GM23338 (cell line): Measurements from ENCODE around the gene LRCH4. TPM values are rescaled to one million over a fixed set of nuclear protein-coding genes. Genes with fewer than 3 reads are reported as not detected.

Experiments used
- ATAC-seq: fragments of 200-7000 bp; cut with Tn5 transposase; 3 replicates; pipeline ENCODE4 v1.9.1; 2020
- DNase-seq: peaks from one replicate; pipeline ENCODE4 v3.0.0-alpha.2; 2015; ENCODE audit warnings: low spot score
- H2AFZ ChIP-seq: fragments of 200-600 bp; sonication (generic); 2 replicates; pipeline ENCODE4 v1.8.0; 2016; ENCODE audit warnings: antibody characterized with exemption, mild to moderate bottlenecking, moderate library complexity
- H3F3A ChIP-seq: fragments of 200-600 bp; sonication (generic); replicated peaks from 2 replicates; pipeline ENCODE4 v1.8.0; 2017; ENCODE audit warnings: antibody characterized with exemption, mixed run types, low read depth
- H3K27ac ChIP-seq: fragments of 200-600 bp; sonication (generic); 2 replicates; pipeline ENCODE4 v1.6.1; 2016; ENCODE audit warnings: low read depth
- H3K27me3 ChIP-seq: fragments of 200-600 bp; sonication (generic); 2 replicates; pipeline ENCODE4 v1.8.0; 2016; ENCODE audit warnings: mild to moderate bottlenecking, mixed run types, moderate library complexity; ENCODE audit not compliant: insufficient read depth
- H3K36me3 ChIP-seq: fragments of 200-600 bp; sonication (generic); 2 replicates; pipeline ENCODE4 v1.8.0; 2016; ENCODE audit warnings: mild to moderate bottlenecking; ENCODE audit not compliant: insufficient read depth
- H3K4me1 ChIP-seq: fragments of 200-600 bp; sonication (generic); 2 replicates; pipeline ENCODE4 v1.8.0; 2016; ENCODE audit warnings: mild to moderate bottlenecking, moderate library complexity; ENCODE audit not compliant: insufficient read depth
- H3K4me2 ChIP-seq: fragments of 200-600 bp; sonication (generic); 2 replicates; pipeline ENCODE4 v1.7.1; 2017; ENCODE audit warnings: mixed run types
- H3K4me3 ChIP-seq: fragments of 200-600 bp; sonication (generic); 2 replicates; pipeline ENCODE4 v1.6.1; 2016; ENCODE audit warnings: mixed run types
- H3K79me2 ChIP-seq: fragments of 200-600 bp; sonication (generic); replicated peaks from 2 replicates; pipeline ENCODE4 v1.8.0; 2017; ENCODE audit warnings: mild to moderate bottlenecking; ENCODE audit not compliant: insufficient read depth
- H3K9me2 ChIP-seq: fragments of 200-600 bp; sonication (generic); 2 replicates; pipeline ENCODE4 v1.8.0; 2017; ENCODE audit not compliant: insufficient read depth
- H4K20me1 ChIP-seq: fragments of 200-600 bp; sonication (generic); replicated peaks from 2 replicates; pipeline ENCODE4 v1.8.0; 2017; ENCODE audit warnings: mild to moderate bottlenecking; ENCODE audit not compliant: insufficient read depth
- H3K27ac Mint-ChIP-seq: 2 replicates; pipeline ENCODE4 v1.8.0; 2020; ENCODE audit warnings: inconsistent platforms, mild to moderate bottlenecking, moderate library complexity, mixed read lengths
- H3K27me3 Mint-ChIP-seq: 3 replicates; pipeline ENCODE4 v1.8.0; 2022; ENCODE audit warnings: low read depth, mild to moderate bottlenecking, moderate library complexity, mixed read lengths, inconsistent platforms; ENCODE audit not compliant: insufficient read depth, poor library complexity
- H3K36me3 Mint-ChIP-seq: 3 replicates; pipeline ENCODE4 v1.8.0; 2021; ENCODE audit warnings: low read depth, mild to moderate bottlenecking, inconsistent platforms, moderate library complexity, mixed read lengths
- H3K4me1 Mint-ChIP-seq: 3 replicates; pipeline ENCODE4 v1.8.0; 2020; ENCODE audit warnings: mild to moderate bottlenecking, inconsistent platforms, mixed read lengths
- H3K4me3 Mint-ChIP-seq: 3 replicates; pipeline ENCODE4 v1.8.0; 2021; ENCODE audit warnings: moderate library complexity, mild to moderate bottlenecking, inconsistent platforms, mixed read lengths
- H3K9me3 Mint-ChIP-seq: 3 replicates; pipeline ENCODE4 v1.8.0; 2020; ENCODE audit warnings: moderate library complexity, mild to moderate bottlenecking, inconsistent platforms, mixed read lengths
- CREB1 ChIP-seq: fragments of 250-450 bp; sonication (Bioruptor Pico); IDR thresholded peaks from 2 replicates; pipeline ENCODE4 v1.5.0; 2020; ENCODE audit warnings: low read depth, mild to moderate bottlenecking, moderate library complexity
- CTCF ChIP-seq, 2 experiments: fragments of 200-600 bp in 1 of 2; sonication (generic) in 1 of 2; conservative IDR thresholded peaks; 2 replicates each; pipeline versions ENCODE4 v1.5.1 to v1.6.1; 2016 to 2017; ENCODE audit warnings: antibody characterized with exemption in 2 of 2, low read depth in 2 of 2, mild to moderate bottlenecking in 2 of 2, moderate library complexity in 1 of 2
- ETS1 ChIP-seq: IDR thresholded peaks from 2 replicates; pipeline ENCODE4 v1.6.1; 2016; ENCODE audit warnings: antibody characterized with exemption
- EZH2 ChIP-seq: fragments of 200-600 bp; sonication (generic); IDR thresholded peaks from one replicate; pipeline ENCODE4 v1.8.0; 2017; ENCODE audit warnings: antibody characterized with exemption, mild to moderate bottlenecking, low read depth; ENCODE audit not compliant: unreplicated experiment
- EZH2phosphoT487 ChIP-seq: fragments of 200-600 bp; sonication (generic); IDR thresholded peaks from one replicate; pipeline ENCODE4 v1.8.1; 2018; ENCODE audit warnings: antibody characterized with exemption; ENCODE audit not compliant: unreplicated experiment
- JUNB ChIP-seq: IDR thresholded peaks from one replicate; pipeline ENCODE4 v1.6.1; 2016; ENCODE audit warnings: antibody characterized with exemption; ENCODE audit not compliant: unreplicated experiment
- NANOG ChIP-seq: IDR thresholded peaks from 2 replicates; pipeline ENCODE4 v1.6.1; 2016; ENCODE audit warnings: antibody characterized with exemption, borderline replicate concordance
- POLR2AphosphoS5 ChIP-seq: IDR thresholded peaks from 2 replicates; pipeline ENCODE4 v1.6.1; 2016; ENCODE audit warnings: antibody characterized with exemption, low read depth
- REST ChIP-seq: IDR thresholded peaks from one replicate; pipeline ENCODE4 v1.6.1; 2018; ENCODE audit warnings: antibody characterized with exemption; ENCODE audit not compliant: unreplicated experiment
- STAT1 ChIP-seq: IDR thresholded peaks from one replicate; pipeline ENCODE4 v1.6.1; 2016; ENCODE audit warnings: antibody characterized with exemption; ENCODE audit not compliant: unreplicated experiment
- ZNF114 ChIP-seq: fragments of 250-450 bp; sonication (Bioruptor Pico); IDR thresholded peaks from 2 replicates; pipeline ENCODE4 v1.5.0; 2020; ENCODE audit warnings: mild to moderate bottlenecking, moderate library complexity
- ZNF331 ChIP-seq: fragments of 250-450 bp; sonication (Bioruptor Pico); IDR thresholded peaks from 2 replicates; pipeline ENCODE4 v1.5.0; 2020; ENCODE audit warnings: low read depth, mild to moderate bottlenecking, moderate library complexity
- ZNF462 ChIP-seq: fragments of 250-450 bp; sonication (Bioruptor Pico); IDR thresholded peaks from 2 replicates; pipeline ENCODE4 v1.5.0; 2020; ENCODE audit warnings: mild to moderate bottlenecking, moderate library complexity
- polyA plus RNA-seq: library from polyadenylated mRNA; unstranded; fragments of >200 nt; fragmentation: Nextera tagmentation; extraction: Ambion mirVana; gene quantifications from 2 replicates; pipeline ENCODE4 v1.2.1, GENCODE V29; 2016
- total RNA-seq: library from RNA; depleted of rRNA; stranded (reverse); fragments of >200 nt; shearing (Covaris generic); gene quantifications from 2 replicates; pipeline ENCODE4 v1.2.3, GENCODE V29; 2014

The LRCH4 gene
- total and polyA plus RNA-seq, 2 experiments from 2014 or later: 21.4 to 51.0 TPM

GRCh38 chr7:100543586-100543985 lies 42.3 kb downstream of the LRCH4 start:
- no peak for DNase-seq
- Mint-ChIP-seq H3K9me3 (no peaks in the 10 kb centered on the region; the same call in 2 of the 3 replicates), H3K4me1 (peaks cover 71% of the 10 kb centered on the region), H3K4me3 (peak overlapping the region; percentile 25; the same call in 2 of the 3 replicates), H3K27me3 (peaks cover 24% of the 10 kb centered on the region), H3K27ac (0 out of 2 replicates have a peak overlapping the region, but pooled peaks have one; percentile 14), H3K36me3 (no peaks in the 10 kb centered on the region)
- H3K4me2 ChIP-seq: peak overlapping the region; percentile 12; the same call in 1 of the 2 replicates
- no peak overlapping the region for H3K4me3 ChIP-seq
- no peaks in the 10 kb centered on the region for H3K36me3 ChIP-seq
- no peak overlapping the region for H2AFZ ChIP-seq
- H3K79me2 ChIP-seq: peaks cover 13% of the 10 kb centered on the region
- no peak overlapping the region for H3K27ac ChIP-seq
- H3F3A ChIP-seq: peaks cover 16% of the 10 kb centered on the region; the same call in 1 of the 2 replicates
- no peaks in the 10 kb centered on the region for H3K9me2 ChIP-seq
- peaks cover 10% of the 10 kb centered on the region for H3K27me3 ChIP-seq
- 0 out of 2 replicates have a peak, but pooled peaks cover 2% of the 10 kb centered on the region for H4K20me1 ChIP-seq
- ATAC-seq: no peak
- TF ChIP-seq POLR2AphosphoS5 (no peak), STAT1 (no peak), CREB1 (CRISPR knock-in tag) (no peak), ZNF114 (CRISPR knock-in tag) (no peak), EZH2 (no peak), CTCF (conservative IDR thresholded peaks at IDR 0.05; ENCODE audit: low read depth in 2 of 2) (no peak), ZNF331 (CRISPR knock-in tag) (no peak), ZNF462 (CRISPR knock-in tag) (no peak), ETS1 (no peak), EZH2phosphoT487 (no peak), REST (no peak), JUNB (no peak), NANOG (no peak)
- H3K4me1 ChIP-seq: peaks cover 61% of the 10 kb centered on the region
